HG03159 (cell line): ENCODE results near the gene ZNF853.
A peak's percentile ranks its signal among the peaks of the same experiment; 100 is the strongest.
"Not testable (repeated sequence)": the region's sequence is repeated elsewhere in the genome, so short reads cannot be mapped to it uniquely, and the experiment has no call there.

Source experiments
- ATAC-seq: cut with Tn5 transposase; IDR thresholded peaks from one replicate; pipeline ENCODE4 v1.9.1; 2021; ENCODE audit warnings: mild to moderate bottlenecking, moderate library complexity; ENCODE audit not compliant: unreplicated experiment

Gene ZNF853

DNA sequence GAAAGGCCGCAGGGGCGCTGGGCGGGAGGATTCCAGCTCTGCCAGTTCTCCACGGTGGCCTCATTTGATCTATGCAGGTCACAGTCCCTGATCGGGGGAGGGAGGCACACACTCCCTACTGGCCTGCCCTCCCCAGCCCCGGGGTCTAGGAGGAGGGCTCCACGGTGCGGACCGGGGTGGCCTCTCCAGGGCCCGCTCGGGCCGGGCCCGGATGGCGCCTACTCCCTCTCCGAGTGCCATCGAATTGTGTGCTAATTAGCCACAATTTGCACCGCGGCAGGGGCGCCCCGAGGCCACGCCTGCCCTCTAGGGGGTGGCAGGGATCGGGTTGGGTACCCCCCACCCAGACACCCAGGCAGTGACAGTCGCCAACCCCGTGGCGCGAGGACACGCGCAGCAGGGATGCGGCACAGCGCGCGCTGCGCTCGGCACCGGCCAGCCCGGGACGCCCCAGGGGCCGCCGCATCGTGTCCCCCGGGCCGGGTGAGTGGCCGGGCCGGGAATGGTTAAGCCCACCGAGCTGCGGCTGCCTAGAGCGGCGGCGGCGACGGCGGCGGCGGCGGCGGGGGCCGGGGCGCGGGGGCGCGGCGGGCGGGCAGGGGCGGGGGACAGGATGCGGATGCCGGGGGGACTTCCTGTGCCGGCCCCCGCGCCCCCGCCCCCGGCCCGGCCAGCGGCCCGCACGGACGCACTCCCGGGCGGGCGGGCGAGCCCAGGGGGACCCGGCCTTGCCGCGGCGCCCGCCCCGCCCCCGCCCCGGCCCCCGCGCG lies at the start of gene ZNF853:
Gene ZNF853 (plus strand): TSS at position 658 of the 770 bp plus-strand sequence. CDS start 565 bp downstream, outside the sequence.
- no peak for ATAC-seq

GRCh38 chr7:6565655-6566054 lies 49.8 kb upstream of the ZNF853 start:
- ATAC-seq = no peak

- ATAC-seq = no peak
Observed at GRCh38 chr7:6567886-6568285, 47.5 kb upstream of the ZNF853 start.

DNA sequence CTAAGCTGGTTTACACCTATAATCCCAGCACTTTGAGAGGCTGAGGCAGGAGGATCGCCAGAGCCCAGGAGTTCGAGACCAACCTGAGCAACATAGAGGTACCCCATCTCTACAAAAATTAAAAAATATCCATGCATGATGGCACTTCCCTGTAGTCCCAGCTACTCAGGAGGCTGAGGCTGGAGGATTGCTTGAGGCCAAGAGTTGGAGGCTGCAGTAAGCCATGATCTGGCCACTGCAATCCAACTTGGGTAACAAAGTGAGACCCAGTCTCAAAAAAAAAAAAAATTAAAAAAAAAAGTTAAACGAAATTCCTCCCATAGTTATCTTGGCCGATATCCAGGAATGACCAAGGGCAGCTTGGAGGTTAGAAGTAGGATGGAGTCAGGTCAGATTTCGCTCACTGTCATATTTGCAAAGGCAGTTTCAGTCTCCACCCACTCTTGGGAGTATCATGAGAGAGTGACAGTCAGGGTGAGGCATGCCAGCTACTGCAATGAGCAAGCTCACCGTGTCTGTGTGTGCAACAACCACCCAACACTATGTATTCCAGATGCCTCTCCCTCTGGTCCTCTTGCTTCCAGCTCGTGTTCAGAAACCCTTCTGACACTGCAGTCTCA lies 44.1 kb upstream of the ZNF853 start:
- no peak for ATAC-seq

DNA sequence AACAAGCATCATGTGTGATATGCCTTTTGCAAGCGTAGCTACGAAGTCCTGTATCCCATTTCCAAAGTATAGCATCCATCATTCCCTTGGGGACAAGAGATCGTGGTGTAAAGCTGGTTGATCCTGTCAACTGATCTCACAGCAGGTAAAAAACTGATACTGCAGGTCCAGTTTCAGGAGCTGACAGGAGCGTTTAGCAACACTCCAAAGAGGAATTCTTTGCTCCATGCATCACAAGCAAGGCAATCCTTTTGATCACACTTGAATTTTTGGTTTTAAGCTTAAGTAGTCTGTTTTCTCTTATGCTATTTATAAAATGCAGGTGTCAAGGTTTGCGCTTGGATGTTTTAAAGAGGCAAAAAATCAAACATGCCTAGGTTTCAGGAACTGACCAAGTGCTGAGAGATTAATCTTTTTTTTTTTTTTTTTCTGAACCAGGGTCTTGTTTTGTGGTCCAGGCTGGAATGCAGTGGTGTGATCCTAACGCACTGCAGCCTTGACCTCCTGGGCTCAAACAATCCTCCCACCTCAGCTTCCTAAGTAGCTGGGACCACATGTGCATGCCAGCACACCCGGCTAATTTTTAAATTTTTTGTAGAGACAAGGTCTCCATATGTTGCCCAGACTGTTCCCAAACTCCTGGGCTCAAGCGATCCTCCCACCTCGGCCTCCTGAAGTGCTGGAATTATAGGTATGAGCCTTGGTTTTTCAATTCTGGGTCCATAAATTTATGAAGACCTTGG lies 40.0 kb upstream of the ZNF853 start:
- no peak for ATAC-seq

DNA sequence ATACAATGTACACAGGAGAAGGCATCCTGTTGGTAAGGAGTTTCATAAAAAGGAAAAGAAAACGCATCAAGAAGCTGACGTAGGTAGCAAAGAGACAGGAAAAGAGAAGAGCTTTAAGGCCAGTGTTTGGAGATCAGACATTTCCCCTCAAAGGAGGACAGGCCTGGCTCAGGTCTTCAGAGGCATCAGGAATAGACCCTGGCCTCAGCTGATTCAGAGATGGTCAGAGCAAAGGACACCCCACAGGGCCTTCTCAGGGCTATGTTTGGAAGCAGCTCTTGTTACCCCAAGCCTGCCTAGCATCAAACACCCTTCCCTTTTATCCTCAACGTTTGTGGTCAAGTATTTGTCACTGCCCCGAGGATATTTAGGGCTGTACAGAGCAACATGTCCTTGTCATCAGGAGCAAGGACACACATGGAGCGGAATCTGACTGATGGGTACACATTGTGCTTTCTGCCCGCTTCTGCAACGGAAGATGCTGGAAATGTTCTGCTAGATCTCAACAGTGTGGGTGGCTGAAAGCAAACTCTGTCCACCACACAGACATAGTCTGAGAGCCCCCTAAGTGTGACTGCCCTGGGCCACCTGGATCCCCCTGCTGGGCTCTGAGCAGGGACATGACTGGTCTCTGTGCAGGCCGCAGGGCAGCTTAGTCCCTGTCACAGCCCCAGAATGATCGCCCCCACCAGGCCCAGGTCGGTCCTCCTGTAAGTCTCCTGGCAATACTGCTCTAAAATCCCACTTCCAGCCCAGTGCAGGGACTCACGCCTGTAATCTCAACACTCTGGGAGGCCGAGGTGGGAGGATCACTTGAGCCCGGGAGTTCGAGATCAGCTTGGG lies 39.2 kb upstream of the ZNF853 start:
- no peak for ATAC-seq

DNA sequence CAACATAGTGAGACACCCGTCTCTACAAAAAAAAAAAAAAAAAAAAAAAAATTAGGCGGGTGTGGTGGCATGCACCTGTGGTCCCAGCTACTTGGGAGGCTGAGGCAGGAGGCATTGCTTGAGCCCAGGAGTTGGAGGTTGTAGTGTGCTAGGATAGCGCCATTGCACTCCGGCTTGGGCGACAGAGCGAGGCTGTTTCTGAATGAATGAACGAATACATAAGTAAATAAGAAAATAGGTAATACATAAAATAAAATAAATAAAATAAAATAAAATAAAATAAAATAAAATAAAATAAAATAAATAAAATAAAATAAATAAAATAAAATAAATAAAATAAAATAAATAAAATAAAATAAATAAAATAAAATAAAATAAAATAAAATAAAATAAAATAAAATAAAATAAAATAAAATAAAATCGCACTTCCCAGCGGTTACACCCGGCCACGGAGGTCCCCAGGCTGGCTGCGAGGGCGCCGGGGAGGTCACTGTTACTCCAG lies 38.5 kb upstream of the ZNF853 start:
- ATAC-seq = not testable (repeated sequence)

GRCh38 chr7:6577369-6578113 lies 37.9 kb upstream of the ZNF853 start, which contains the start of gene ZDHHC4:
ZDHHC4 (plus strand) TSS chr7:6577454; CDS start chr7:6580562, 3,108 bp downstream.
- peak; percentile 95 for ATAC-seq

GRCh38 chr7:6578114-6579084 lies 37.0 kb upstream of the ZNF853 start:
- no peak for ATAC-seq

DNA sequence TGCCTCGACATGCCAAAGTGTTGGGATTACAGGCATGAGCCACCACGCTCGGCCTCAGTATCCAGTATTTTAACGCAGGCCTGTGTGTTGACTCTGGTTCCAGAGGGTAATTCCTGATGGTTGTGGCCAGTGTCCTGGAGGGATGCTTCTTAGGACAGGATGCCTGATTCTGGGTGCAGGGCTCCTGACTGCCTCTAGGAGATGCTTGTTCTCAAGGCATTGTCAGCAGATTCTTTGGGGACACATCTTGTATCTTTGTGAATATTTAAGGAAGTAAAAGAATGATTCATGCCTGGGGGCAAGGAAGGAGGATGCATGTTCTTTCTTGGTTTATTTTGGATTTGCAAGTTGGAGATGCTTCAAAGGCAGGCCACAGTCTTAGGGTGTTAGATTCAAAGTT lies 36.0 kb upstream of the ZNF853 start:
- ATAC-seq = no peak

- not testable (repeated sequence) for ATAC-seq
Observed at GRCh38 chr7:6585746-6586432, 29.5 kb upstream of the ZNF853 start.

- ATAC-seq = no peak
Observed at GRCh38 chr7:6588566-6588965, 26.8 kb upstream of the ZNF853 start.

DNA sequence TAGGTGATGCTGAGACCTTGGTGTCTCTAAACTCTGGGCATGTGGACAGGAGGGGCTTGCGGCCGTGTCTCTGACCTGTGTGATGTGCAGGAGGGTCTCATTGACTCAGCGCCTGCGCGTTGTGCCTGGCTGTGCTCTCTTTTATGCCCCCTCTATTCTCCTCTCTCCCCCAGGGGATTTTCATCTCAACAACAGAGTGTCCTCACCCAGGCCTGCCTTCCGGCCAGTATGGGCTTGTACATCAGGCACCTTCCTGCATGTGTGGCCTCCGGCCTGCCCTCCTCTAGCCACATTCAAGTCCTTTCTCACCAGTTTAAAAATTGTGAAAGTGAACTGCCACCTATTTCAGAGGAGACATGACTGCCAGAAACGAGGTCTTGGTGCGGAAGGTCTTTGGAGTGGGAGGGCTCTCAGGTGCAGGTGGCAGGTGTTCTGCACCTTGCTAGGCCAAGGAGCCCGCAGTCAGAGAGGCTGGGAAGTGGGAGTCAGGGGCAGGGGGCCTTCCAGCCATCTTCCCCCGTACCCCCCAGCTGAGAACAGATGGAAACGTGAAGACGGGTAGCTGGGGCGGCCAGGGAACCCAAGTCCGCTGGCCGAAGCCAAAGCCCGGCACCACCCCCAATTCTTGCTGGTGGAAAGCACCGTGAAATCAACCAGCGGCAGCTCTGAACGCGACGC lies 26.1 kb upstream of the ZNF853 start:
- no peak for ATAC-seq

- ATAC-seq = peak; percentile 79
Observed at GRCh38 chr7:6589829-6590644, 25.4 kb upstream of the ZNF853 start, which contains the start of gene INTS15. INTS15 (plus strand) TSS chr7:6590021; CDS start chr7:6590284, 263 bp downstream.

DNA sequence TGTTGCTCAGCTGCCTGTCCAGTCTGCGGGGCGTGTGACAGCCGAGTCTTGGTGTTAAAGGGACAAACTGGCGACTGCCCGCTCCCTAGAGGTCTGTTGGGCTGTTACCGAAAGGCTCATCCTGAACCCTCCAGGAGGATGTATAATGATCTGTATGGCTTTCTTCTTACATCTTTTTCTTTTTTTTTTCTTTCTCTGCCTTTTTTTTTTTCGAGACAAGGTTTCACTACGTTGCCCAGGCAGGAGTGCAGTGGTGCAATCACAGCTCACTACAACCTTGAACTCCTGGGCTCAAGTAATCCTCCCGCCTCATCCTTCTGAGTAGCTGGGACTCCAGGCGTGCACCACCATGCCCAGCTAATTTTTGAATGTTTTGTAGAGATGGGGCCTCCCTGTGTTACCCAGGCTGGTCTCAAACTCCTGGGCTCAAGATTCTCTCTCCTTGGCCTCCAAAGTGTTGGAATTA lies 24.7 kb upstream of the ZNF853 start:
- no peak for ATAC-seq

- no peak for ATAC-seq
Observed at GRCh38 chr7:6600093-6600492, 15.3 kb upstream of the ZNF853 start.
